Measurements from ENCODE around the gene SELENOO.

Gene SELENOO

GRCh38 chr22:50261615-50262459 lies 61.0 kb downstream of the SELENOO start, which contains the start of gene MAPK12:
TSS of gene MAPK12 (minus strand) at chr22:50261683. CDS start at chr22:50261509, 174 bp downstream.
- peak within 1 kb of the TSS; percentile 94 for H3K4me3 ChIP-seq (ENCODE audit: low read length)
- peaks cover 31% of the 10 kb centered on the region for H3K79me2 ChIP-seq (ENCODE audit: control insufficient read depth, low read length)
- H3K9me2 ChIP-seq (replicated peaks; ENCODE audit: control insufficient read depth, low read length), result no peaks in the 10 kb centered on the region
- H3K4me2 ChIP-seq (ENCODE audit: low read length), result peak within 1 kb of the TSS; percentile 94
- H3K27me3 ChIP-seq (ENCODE audit: control insufficient read depth, low read length), result no peaks in the 10 kb centered on the region
- no peak for TF ChIP-seq CTCF (IDR thresholded peaks at IDR 0.05; ENCODE audit: low read depth, low read length, poor library complexity, severe bottlenecking)
- no peak for TF ChIP-seq EZH2phosphoT487 (IDR thresholded peaks at IDR 0.05; ENCODE audit: borderline replicate concordance, low read length)
- peaks cover 25% of the 10 kb centered on the region for H3K36me3 ChIP-seq (ENCODE audit: control insufficient read depth, low read length)
- H4K20me1 ChIP-seq (ENCODE audit: control insufficient read depth, insufficient read depth, low read depth, low read length), result 0 out of 2 replicates have a peak, but pooled peaks cover 3% of the 10 kb centered on the region
- H3K9me3 ChIP-seq (ENCODE audit: control insufficient read depth, insufficient read depth, low read length), result no peaks in the 10 kb centered on the region
- H3K4me1 ChIP-seq (ENCODE audit: control insufficient read depth, low read length), result peaks cover 27% of the 10 kb centered on the region
- no peaks in the 10 kb centered on the region for H3F3A ChIP-seq (ENCODE audit: control insufficient read depth, insufficient read depth)
- peak within 1 kb of the TSS; percentile 17; the same call in 1 of the 2 replicates for H3K27ac ChIP-seq (ENCODE audit: low read depth, low read length)

GRCh38 chr22:50262460-50262911 lies 61.7 kb downstream of the SELENOO start:
- Histone ChIP-seq H3K9me3 (ENCODE audit: control insufficient read depth, insufficient read depth, low read length) (no peaks in the 10 kb centered on the region), H3K4me1 (ENCODE audit: control insufficient read depth, low read length) (peaks cover 27% of the 10 kb centered on the region), H3K4me2 (ENCODE audit: low read length) (peak overlapping the region; percentile 73), H3K27ac (ENCODE audit: low read depth, low read length) (no peak overlapping the region), H4K20me1 (ENCODE audit: control insufficient read depth, insufficient read depth, low read depth, low read length) (0 out of 2 replicates have a peak, but pooled peaks cover 3% of the 10 kb centered on the region), H3K9me2 (replicated peaks; ENCODE audit: control insufficient read depth, low read length) (no peaks in the 10 kb centered on the region), H3K79me2 (ENCODE audit: control insufficient read depth, low read length) (peaks cover 31% of the 10 kb centered on the region), H3K36me3 (ENCODE audit: control insufficient read depth, low read length) (peaks cover 18% of the 10 kb centered on the region), H3F3A (ENCODE audit: control insufficient read depth, insufficient read depth) (no peaks in the 10 kb centered on the region), H3K27me3 (ENCODE audit: control insufficient read depth, low read length) (no peaks in the 10 kb centered on the region), H3K4me3 (ENCODE audit: low read length) (peak overlapping the region; percentile 94)
- TF ChIP-seq EZH2phosphoT487 (IDR thresholded peaks at IDR 0.05; ENCODE audit: borderline replicate concordance, low read length), result no peak
- no peak for TF ChIP-seq CTCF (IDR thresholded peaks at IDR 0.05; ENCODE audit: low read depth, low read length, poor library complexity, severe bottlenecking)

- no peaks in the 10 kb centered on the region for H3K9me2 ChIP-seq (replicated peaks; ENCODE audit: control insufficient read depth, low read length)
- H3K4me2 ChIP-seq (ENCODE audit: low read length), result no peak overlapping the region
These were observed 62.3 kb downstream of the SELENOO start for GRCh38 chr22:50262973-50263617.

More at GRCh38 chr22:50262973-50263617, 62.3 kb downstream of the SELENOO start:
- Histone ChIP-seq H3K27ac (ENCODE audit: low read depth, low read length) (no peak overlapping the region), H3F3A (ENCODE audit: control insufficient read depth, insufficient read depth) (no peaks in the 10 kb centered on the region), H3K27me3 (ENCODE audit: control insufficient read depth, low read length) (no peaks in the 10 kb centered on the region), H3K36me3 (ENCODE audit: control insufficient read depth, low read length) (peaks cover 12% of the 10 kb centered on the region), H4K20me1 (ENCODE audit: control insufficient read depth, insufficient read depth, low read depth, low read length) (0 out of 2 replicates have a peak, but pooled peaks cover 3% of the 10 kb centered on the region), H3K4me1 (ENCODE audit: control insufficient read depth, low read length) (peaks cover 32% of the 10 kb centered on the region), H3K9me3 (ENCODE audit: control insufficient read depth, insufficient read depth, low read length) (no peaks in the 10 kb centered on the region), H3K79me2 (ENCODE audit: control insufficient read depth, low read length) (peaks cover 31% of the 10 kb centered on the region), H3K4me3 (ENCODE audit: low read length) (no peak overlapping the region)
- TF ChIP-seq EZH2phosphoT487 (IDR thresholded peaks at IDR 0.05; ENCODE audit: borderline replicate concordance, low read length) (no peak), CTCF (IDR thresholded peaks at IDR 0.05; ENCODE audit: low read depth, low read length, poor library complexity, severe bottlenecking) (no peak)
